HEK293T (cell line): ENCODE measurements around the gene ZC3H12A.

Experiments
- CTCF ChIA-PET: fragments of 350-600 bp; formaldehyde crosslinking; extraction: SDS; loops from one replicate; lab custom pipeline; 2021; ENCODE audit warnings: antibody characterized with exemption, inconsistent platforms; lab: Yijun Ruan, JAX
- POLR2A ChIA-PET: fragments of 350-600 bp; formaldehyde crosslinking; extraction: SDS; loops from one replicate; lab custom pipeline; 2020; ENCODE audit warnings: antibody characterized with exemption, inconsistent platforms; lab: Yijun Ruan, JAX
- DNase-seq: peaks from one replicate; pipeline ENCODE4 v3.0.0; 2012; ENCODE audit warnings: mixed read lengths; ENCODE audit errors: extremely low spot score
- ARNT ChIP-seq: fragments of 450-650 bp; IDR thresholded peaks from 2 replicates; pipeline ENCODE4 v1.6.1; 2017; ENCODE audit warnings: mild to moderate bottlenecking
- BHLHE40 ChIP-seq: fragments of 450-650 bp; IDR thresholded peaks from 2 replicates; pipeline ENCODE4 v1.6.1; 2016; ENCODE audit warnings: mild to moderate bottlenecking, moderate library complexity, borderline replicate concordance
- CTBP1 ChIP-seq: fragments of 450-650 bp; IDR thresholded peaks from 2 replicates; pipeline ENCODE4 v1.6.1; 2016; ENCODE audit warnings: borderline replicate concordance
- ELF4 ChIP-seq: fragments of 450-650 bp; IDR thresholded peaks from 2 replicates; pipeline ENCODE4 v1.6.1; 2017; ENCODE audit warnings: antibody characterized with exemption
- FOXA1 ChIP-seq: fragments of 450-650 bp; IDR thresholded peaks from 2 replicates; pipeline ENCODE4 v1.6.1; 2016; ENCODE audit warnings: mild to moderate bottlenecking
- FOXK2 ChIP-seq: fragments of 450-650 bp; IDR thresholded peaks from 2 replicates; pipeline ENCODE4 v1.6.1; 2016; ENCODE audit warnings: mild to moderate bottlenecking
- FOXM1 ChIP-seq: fragments of 450-650 bp; IDR thresholded peaks from 2 replicates; pipeline ENCODE4 v1.6.1; 2017; ENCODE audit warnings: mild to moderate bottlenecking, borderline replicate concordance
- HDGF ChIP-seq: fragments of 450-650 bp; IDR thresholded peaks from 2 replicates; pipeline ENCODE4 v1.6.1; 2017; ENCODE audit warnings: antibody characterized with exemption, borderline replicate concordance
- L3MBTL2 ChIP-seq: fragments of 450-650 bp; conservative IDR thresholded peaks from 2 replicates; pipeline ENCODE4 v1.6.1; 2016; ENCODE audit warnings: mild to moderate bottlenecking
- LEF1 ChIP-seq: fragments of 450-650 bp; IDR thresholded peaks from 2 replicates; pipeline ENCODE4 v1.6.1; 2017; ENCODE audit warnings: mild to moderate bottlenecking, borderline replicate concordance
- NFRKB ChIP-seq: fragments of 450-650 bp; IDR thresholded peaks from 2 replicates; pipeline ENCODE4 v1.6.1; 2016; ENCODE audit warnings: mild to moderate bottlenecking, moderate library complexity
- SP1 ChIP-seq: fragments of 450-650 bp; IDR thresholded peaks from 2 replicates; pipeline ENCODE4 v1.6.1; 2017
- SUZ12 ChIP-seq: fragments of 450-650 bp; IDR thresholded peaks from 2 replicates; pipeline ENCODE4 v1.6.1; 2016; ENCODE audit warnings: mild to moderate bottlenecking
- TARDBP ChIP-seq: fragments of 450-650 bp; IDR thresholded peaks from 2 replicates; pipeline ENCODE4 v1.6.1; 2016
- ZNF384 ChIP-seq: fragments of 450-650 bp; IDR thresholded peaks from 2 replicates; pipeline ENCODE4 v1.6.1; 2016
- TF ChIP-seq, protein P1 (sequence below): fragments of 450-650 bp; IDR thresholded peaks from 2 replicates; pipeline ENCODE4 v1.6.1; 2016

Gene ZC3H12A

DNA sequence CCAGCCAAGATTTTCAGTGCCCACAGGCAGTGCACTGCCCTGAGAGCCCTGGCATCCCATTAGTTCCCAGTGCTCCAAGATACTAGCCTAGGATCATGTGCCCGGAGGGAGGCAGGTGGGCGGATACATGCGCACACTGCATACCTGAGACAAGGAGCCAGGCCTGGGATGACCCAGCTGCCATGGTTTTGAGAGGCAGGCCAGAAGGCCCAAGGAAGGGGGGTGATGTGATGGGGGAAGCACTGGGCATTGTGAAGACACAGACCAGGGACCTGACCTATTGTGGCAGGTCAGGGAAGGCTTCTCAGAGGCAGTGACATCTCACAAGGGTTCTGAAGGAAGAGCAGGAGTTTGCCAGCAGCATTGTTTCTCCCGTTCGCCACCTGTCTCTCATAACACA is 3.6 kb downstream of the ZC3H12A start:
- CTCF ChIA-PET, result interaction anchor here (1.8 kb wide), 1 partner anchor 10 kb away, joined by 18 read pairs; no protein-coding TSS in a partner anchor
- no peak for TF ChIP-seq ZNF384
- TF ChIP-seq LEF1, result no peak
- TF ChIP-seq CTBP1, result no peak
- no peak for TF ChIP-seq SUZ12
- TF ChIP-seq HDGF, result no peak
- TF ChIP-seq ARNT, result no peak
- TF ChIP-seq TARDBP, result no peak
- TF ChIP-seq NFRKB, result no peak
- TF ChIP-seq, protein P1, sequence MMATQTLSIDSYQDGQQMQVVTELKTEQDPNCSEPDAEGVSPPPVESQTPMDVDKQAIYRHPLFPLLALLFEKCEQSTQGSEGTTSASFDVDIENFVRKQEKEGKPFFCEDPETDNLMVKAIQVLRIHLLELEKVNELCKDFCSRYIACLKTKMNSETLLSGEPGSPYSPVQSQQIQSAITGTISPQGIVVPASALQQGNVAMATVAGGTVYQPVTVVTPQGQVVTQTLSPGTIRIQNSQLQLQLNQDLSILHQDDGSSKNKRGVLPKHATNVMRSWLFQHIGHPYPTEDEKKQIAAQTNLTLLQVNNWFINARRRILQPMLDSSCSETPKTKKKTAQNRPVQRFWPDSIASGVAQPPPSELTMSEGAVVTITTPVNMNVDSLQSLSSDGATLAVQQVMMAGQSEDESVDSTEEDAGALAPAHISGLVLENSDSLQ, result no peak
- TF ChIP-seq FOXK2, result no peak
- TF ChIP-seq FOXM1, result no peak
- TF ChIP-seq SP1, result no peak
- no peak for TF ChIP-seq L3MBTL2
- no peak for TF ChIP-seq BHLHE40
- no peak for TF ChIP-seq FOXA1
- no peak for TF ChIP-seq ELF4

DNA sequence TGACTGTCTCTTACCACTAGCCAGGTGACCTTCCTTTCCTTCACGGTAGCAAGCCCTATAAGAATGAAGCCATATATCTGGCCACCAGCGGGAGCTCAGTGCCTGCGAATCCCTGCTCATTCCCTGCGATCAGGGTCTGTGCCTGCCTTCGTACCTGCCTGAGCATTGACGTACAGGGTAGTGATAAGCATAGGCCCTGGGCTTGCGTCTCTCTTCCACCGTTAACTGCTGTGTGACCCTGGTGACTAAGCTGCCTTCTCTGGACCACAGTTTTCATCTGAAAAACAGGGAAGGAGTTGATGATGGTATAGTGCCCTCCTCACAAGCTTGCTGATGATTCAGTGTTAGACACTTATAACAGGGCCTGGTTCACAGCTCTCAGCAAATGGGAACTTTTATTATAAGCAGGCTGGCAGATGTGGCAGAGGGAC is 4.1 kb downstream of the ZC3H12A start:
- no peak for TF ChIP-seq ELF4
- no peak for TF ChIP-seq BHLHE40
- TF ChIP-seq ZNF384, result no peak
- TF ChIP-seq SUZ12, result no peak
- TF ChIP-seq LEF1, result no peak
- no peak for TF ChIP-seq FOXA1
- TF ChIP-seq, protein P1, result no peak
- no peak for TF ChIP-seq FOXM1
- TF ChIP-seq CTBP1, result no peak
- TF ChIP-seq FOXK2, result no peak
- no peak for TF ChIP-seq SP1
- no peak for TF ChIP-seq HDGF
- TF ChIP-seq NFRKB, result no peak
- TF ChIP-seq ARNT, result no peak
- CTCF ChIA-PET, result interaction anchor here (0.6 to 1.8 kb wide), 2 partner anchors 9 to 125 kb away, joined by 3 to 18 read pairs; no protein-coding TSS in a partner anchor
- no peak for DNase-seq
- POLR2A ChIA-PET, result no interaction called here

More for the DNA sequence above, 3.6 kb downstream of the ZC3H12A start:
- POLR2A ChIA-PET, result interaction anchor here (0.7 kb wide), 1 partner anchor 37 kb away, joined by 3 read pairs; the partner anchor contains the start of gene MEAF6
- no peak for DNase-seq

DNA sequence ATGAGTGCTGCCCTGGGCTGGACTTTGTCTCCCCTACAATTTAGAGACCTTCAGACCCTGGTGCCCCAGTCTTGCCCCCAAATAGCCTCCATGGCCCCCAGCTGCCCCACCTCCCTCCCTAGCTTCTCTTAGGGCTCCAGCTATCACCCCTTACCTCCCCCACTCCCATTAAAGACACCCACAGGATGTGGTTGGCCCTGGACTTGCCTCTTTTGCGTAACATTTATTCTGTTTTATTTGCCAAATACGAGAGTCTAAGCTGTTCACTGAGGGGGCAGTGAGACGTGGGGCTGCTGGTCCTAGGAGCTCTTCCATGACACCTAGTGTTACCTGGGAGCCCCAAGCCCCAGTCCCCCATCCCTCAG is 4.5 kb downstream of the ZC3H12A start:
- TF ChIP-seq ZNF384 (no peak), BHLHE40 (no peak), ARNT (no peak), CTBP1 (no peak), FOXM1 (no peak), ELF4 (no peak), SUZ12 (no peak), L3MBTL2 (no peak), NFRKB (no peak), FOXA1 (no peak), SP1 (no peak), LEF1 (no peak), TARDBP (no peak), HDGF (no peak), FOXK2 (no peak)
- TF ChIP-seq, protein P1, result no peak
- ChIA-PET POLR2A (no interaction called here), CTCF (interaction anchor here (0.6 to 1.8 kb wide), 2 partner anchors 9 to 124 kb away, joined by 3 to 18 read pairs; no protein-coding TSS in a partner anchor)
- DNase-seq, result no peak

DNA sequence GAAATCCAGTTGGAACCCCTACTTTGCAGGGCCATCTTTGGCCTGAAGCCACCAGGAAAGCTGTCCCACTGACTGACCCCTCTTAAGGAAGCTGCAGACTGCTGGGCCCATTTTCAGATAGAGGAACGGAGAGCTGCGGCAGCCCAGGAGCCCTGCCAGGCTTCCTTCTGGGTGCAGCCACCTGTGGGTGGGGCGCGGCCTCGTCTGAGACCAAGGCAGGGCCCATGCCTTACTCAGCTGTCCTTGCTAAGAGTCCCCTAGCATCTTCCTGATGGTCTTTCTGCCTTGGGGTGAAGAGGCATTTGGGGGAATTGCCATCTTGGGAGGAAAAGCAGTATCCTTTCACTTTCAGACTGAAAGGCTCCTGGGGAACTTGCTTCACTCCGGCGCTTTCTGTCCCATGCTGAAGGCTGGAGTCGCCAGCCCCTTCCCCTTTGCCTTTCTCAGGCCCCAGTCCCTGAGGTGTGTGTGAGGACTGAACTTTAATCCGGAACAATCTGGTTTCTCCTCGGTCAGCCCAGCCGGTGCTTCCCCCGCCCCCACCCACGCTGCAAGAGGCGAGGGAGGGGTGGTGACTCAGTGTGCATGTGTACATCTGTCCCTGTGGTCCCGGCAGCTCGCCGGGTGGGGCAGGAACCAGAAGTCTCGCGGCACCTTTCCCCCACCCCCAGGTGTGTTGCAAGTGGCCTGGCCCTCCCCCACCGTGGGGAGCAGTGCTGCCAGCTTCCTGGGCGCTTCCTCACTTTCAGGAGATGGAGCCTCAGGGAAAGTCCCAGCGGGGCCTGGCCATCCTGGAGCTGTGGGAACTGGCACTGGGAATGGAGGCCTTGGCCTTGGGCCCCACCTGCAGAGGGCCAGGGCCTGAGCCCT is 5.1 kb downstream of the ZC3H12A start:
- POLR2A ChIA-PET, result no interaction called here
- no peak for DNase-seq
- CTCF ChIA-PET, result interaction anchor here (1.8 kb wide), 1 partner anchor 8 kb away, joined by 18 read pairs; no protein-coding TSS in a partner anchor
- TF ChIP-seq TARDBP, result no peak
- no peak for TF ChIP-seq LEF1
- TF ChIP-seq, protein P1, result no peak
- TF ChIP-seq L3MBTL2, result no peak

DNA sequence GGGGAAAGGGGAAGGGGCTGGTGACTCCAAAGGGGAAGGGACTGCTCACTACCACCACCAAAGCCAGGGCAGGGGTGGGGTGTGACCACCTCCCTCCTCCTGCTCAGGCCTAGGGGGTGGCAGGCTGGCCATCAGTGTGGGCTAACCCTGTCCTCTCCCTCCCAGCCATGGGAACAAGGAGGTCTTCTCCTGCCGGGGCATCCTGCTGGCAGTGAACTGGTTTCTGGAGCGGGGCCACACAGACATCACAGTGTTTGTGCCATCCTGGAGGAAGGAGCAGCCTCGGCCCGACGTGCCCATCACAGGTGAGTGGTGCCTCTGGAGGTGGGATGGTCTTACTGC is 5.7 kb downstream of the ZC3H12A start:
- no peak for DNase-seq
- TF ChIP-seq FOXA1 (no peak), ARNT (no peak), CTBP1 (no peak), LEF1 (no peak)
- TF ChIP-seq, protein P1, result no peak
- CTCF ChIA-PET, result no interaction called here
- POLR2A ChIA-PET, result no interaction called here
